Measurements from ENCODE around the gene NBPF4. TPM values are rescaled to one million over a fixed set of nuclear protein-coding genes. Genes with fewer than 3 reads are reported as not detected.
A peak's percentile ranks its signal among the peaks of the same experiment; 100 is the strongest.
"Not testable (repeated sequence)": the region's sequence is repeated elsewhere in the genome, so short reads cannot be mapped to it uniquely, and the experiment has no call there.

Gene NBPF4
- polyA plus RNA-seq (2013, experiment 1 of 2; ENCODE audit: insufficient read length): not detected
- polyA plus RNA-seq (2013, experiment 2 of 2; ENCODE audit: insufficient read length): not detected

DNA sequence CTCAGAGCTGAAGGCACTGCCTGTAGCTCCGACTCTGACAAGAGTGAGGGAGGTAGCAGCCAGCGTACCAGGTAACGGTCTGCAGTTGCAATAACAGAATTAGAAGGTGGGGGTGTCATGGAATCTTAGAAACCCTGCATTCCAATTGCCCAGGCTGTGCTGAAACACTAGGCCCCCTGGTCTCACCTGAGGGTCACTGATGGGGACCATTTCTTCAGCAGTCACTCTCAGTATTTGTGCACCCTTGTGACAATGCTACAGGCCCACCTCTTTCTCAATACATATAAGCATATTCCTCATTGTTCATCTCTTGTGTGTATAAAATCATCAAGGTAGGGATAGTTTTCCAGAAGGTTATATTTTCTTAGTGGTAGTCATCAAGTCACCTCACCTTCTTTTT, at the start of gene NBPF4:
Gene NBPF4 (minus strand): TSS at position 101 of the 400 bp plus-strand sequence. CDS start 315 bp downstream, outside the sequence.
- not testable (repeated sequence) for DNase-seq

DNA sequence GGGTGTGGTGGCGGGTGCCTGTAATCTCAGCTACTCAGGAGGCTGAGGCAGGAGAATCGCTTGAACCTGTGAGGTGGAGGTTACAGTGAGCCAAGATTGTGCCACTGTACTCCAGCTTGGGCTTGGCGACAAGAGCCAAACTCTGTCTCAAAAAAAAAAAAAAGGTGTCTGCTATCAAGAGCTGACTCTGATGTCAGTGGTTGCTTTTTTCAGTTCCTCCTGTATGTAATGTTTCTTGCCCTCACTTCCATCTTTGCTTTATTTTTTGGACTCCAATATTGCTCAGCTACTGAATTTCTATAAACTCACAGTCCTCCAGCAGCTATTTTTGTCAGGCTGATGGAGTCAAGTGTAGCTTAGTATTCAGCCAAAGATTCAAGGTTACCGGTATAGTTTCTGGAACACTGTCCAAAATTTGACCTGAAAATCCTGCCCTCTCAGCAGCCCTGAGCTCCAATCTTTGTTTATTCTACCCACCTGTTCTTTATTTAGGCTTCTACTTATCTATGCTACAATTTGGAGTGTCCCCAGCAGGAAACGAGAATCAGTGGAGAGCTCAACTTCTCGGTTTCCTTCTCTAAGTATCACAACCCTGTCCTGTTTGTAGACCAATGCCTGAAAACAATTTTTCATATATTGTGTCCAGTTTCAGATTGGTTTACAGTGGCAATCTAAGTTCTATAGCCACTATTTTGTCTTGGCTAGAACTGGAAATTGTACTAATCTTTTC, 38.8 kb upstream of the NBPF4 start:
- DNase-seq: not testable (repeated sequence)

- DNase-seq: not testable (repeated sequence)
Measured at GRCh38 chr1:108272485-108273327, 28.8 kb upstream of the NBPF4 start.

DNA sequence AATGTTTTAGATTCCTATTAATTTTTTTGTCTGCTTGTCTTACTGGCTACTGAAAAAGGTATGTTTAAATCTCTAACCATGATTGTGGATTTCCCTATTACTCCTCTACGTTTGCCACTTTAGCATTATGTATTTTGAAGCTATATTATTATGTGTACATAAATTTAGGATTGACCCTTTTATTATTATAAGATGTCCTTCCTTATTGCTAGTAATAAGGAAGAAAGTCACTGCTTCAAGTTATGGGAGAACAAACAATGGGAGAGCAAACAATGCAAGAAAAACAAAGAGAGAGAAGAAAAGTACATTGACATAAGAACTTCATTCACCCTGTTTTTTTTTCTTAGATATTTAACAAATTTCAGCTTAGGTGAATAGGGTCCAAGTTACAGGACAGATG, 23.2 kb upstream of the NBPF4 start:
- not testable (repeated sequence) for DNase-seq

- not testable (repeated sequence) for DNase-seq
Measured at GRCh38 chr1:108261967-108262366, 18.1 kb upstream of the NBPF4 start.

DNA sequence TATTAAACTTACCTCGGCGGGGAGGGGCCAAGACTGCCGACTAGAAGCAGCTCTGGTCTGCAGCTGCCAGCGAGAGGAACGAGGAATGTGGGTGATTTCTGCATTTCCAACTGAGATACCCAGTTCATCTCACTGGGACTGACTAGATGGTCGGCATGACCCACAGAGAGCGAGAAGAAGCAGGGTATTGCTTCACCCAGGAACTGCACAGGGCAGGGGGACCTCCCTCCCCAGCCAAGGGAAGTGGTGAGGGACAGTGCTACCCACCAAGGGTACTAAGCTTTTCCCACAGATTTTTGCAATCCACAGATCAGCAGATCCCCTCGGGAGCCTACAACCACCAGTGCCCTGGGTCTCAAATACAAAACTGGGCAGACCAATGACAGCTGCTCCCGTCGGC, 17.6 kb upstream of the NBPF4 start:
- DNase-seq: not testable (repeated sequence)

GRCh38 chr1:108260578-108261259, 16.8 kb upstream of the NBPF4 start:
- DNase-seq: not testable (repeated sequence)

DNA sequence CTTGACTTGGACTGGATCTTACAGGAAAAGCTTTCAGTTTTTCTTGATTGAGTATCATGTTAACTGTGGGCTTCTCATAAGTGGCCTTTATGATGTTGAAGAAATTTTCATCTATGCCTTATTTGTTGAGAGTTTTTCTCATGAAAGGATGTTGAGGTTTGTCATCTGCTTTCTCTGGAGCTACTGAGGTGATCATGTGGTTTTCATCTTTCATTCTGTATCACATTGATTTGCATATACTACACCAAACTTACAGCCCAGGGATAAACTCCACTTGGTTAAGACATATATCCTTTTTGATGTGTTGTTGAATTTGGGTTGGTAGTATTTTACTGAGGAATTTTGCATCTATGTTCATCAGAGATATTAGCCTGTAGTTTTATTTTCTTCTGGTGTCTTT, 11.6 kb upstream of the NBPF4 start:
- not testable (repeated sequence) for DNase-seq

GRCh38 chr1:108239426-108239825, 4.5 kb downstream of the NBPF4 start:
- not testable (repeated sequence) for DNase-seq

DNA sequence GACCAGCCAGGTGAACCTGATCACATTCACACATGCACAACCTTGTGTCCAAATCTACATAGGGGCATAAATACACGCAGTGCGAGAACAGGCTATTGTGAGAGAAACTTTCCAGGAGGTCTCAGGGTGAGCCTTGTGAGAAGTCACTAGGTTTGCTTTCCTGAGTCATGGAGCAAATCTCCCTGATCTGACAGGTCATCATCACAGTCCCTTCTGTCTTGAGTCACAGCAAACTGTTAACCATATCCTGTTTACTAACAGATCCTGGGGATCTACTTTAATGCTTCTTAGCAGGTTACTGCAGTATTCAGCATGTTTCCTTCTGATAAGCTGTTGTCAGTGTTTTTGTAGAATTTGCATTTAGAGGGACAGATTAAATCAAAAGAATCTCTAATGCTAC, 8.6 kb downstream of the NBPF4 start:
- not testable (repeated sequence) for DNase-seq

DNA sequence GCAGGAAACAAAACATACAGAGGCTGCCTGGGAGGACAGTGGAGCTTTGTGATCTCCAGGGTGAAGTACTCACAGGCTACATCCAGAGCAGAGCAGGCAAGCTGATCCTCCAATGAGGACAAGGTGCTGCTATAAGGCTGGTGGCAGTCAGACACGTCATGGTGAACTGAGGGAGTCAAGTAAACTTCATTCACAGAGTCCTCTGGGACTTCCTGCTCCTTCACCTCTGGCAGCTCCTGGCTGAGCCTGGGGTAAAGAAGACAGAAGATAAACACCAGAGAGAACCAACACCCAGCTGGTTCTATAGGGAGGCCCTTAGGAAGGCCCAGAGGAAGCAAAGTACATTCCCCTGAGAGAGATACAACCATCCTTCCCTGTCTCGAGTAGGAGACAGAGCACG, 11.7 kb downstream of the NBPF4 start:
- not testable (repeated sequence) for DNase-seq

DNA sequence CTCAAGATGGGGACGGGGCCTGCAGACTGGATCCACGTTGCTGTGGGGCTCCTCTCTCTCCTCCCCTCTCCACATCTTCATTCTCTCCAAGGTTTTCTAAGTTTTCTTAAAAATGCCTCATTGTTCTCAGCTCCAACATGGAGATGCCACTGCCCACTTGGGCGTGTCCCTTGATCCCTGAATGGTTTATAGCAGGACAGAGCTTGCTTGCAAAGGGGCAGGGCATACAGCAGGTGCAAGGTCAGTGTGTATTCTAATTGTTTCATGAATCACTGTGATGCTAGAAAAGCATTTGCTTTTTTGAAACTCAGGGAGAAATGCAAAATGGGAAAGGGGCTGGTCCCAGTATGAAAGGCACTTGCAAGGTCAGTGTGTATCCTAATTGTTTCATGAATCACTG, 13.9 kb downstream of the NBPF4 start:
- not testable (repeated sequence) for DNase-seq

DNA sequence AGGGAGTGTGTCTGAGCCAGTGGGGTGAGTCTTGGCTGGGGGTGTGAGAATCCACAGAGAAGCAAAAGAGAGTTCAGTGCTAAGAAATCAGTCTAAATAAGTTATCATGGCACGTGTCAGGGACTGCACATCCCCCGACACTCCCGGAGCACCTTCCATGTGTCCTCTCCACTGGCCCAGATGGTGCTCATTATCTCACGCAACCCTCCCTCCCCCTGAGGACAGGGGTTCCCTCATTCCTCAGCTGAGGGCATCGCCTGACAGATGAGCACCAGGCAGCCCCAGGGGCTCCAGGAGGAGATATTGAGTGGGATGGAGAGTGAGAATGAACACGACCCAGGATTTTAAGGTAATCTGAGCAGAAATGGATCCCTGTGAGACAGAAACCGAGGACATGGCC, 16.1 kb downstream of the NBPF4 start:
- DNase-seq: not testable (repeated sequence)

GRCh38 chr1:108226855-108227254, 17.0 kb downstream of the NBPF4 start:
- DNase-seq: not testable (repeated sequence)

DNA sequence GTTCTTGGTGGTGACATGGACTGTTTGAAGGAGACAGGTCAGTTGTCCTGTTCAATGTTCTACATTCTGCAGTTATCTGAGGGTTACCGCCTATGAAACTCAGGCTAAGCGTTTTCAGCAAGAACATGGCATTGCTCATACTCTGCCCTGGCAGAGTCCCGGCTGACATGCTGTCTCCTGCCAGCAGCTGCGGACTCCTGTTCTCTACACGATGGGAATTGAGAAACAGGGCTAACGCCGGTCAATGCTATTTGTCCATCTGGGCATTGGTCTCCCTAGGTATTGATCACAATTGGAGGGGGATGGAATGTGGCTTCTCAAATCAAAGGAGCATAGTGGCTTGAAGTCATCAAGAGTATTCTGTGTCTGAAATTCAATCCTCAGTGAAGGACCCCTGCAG, 20.6 kb downstream of the NBPF4 start:
- DNase-seq: not testable (repeated sequence)

DNA sequence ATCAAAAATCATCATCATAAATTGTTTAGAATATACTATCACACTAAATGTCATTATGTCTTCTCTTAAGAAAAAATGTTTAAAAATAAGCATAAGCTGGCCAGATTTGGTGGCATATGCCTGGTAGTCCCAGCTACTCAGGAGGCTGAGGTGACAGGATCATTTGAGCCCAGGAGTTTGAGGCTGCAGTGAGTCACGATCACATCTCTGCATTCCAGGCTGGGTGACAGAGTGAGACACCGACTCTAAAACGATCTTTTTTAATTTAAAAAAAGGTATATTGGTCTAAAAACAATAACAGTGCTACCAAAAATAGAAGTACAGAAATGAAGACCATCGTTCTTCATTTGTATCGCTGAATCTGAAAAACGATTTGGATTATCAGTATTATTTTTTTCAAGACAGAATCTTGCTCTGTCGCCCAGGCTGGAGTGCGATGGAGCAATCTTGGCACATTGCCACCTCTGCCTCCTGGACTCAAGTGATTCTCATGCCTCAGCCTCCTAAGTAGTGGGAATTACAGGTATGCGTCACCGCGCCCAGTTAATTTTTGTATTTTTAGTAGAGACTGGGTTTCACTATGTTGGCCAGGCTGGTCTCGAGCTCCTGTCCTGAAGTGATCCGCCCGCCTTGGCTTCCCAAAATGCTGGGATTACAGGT, 26.2 kb downstream of the NBPF4 start:
- DNase-seq: not testable (repeated sequence)

- not testable (repeated sequence) for DNase-seq
Measured at GRCh38 chr1:108217007-108217406, 26.9 kb downstream of the NBPF4 start.

- DNase-seq: not testable (repeated sequence)
Measured at GRCh38 chr1:108216028-108216890, 27.6 kb downstream of the NBPF4 start.

- DNase-seq: peak; percentile 16
Measured at GRCh38 chr1:108214641-108215465, 29.0 kb downstream of the NBPF4 start.

GRCh38 chr1:108211014-108211413, 32.9 kb downstream of the NBPF4 start:
- no peak for DNase-seq
